Thyroid gland (tissue), 4 donors: ENCODE results near the gene TCP10L. TPM values are rescaled to one million over a fixed set of nuclear protein-coding genes. Genes with fewer than 3 reads are reported as not detected.
A peak's percentile ranks its signal among the peaks of the same experiment; 100 is the strongest.
"Not testable (repeated sequence)": the region's sequence is repeated elsewhere in the genome, so short reads cannot be mapped to it uniquely, and the experiment has no call there.

Experiments
- DNase-seq, 2 donors: peaks; one replicate each; pipeline ENCODE4 v3.0.0-alpha.2; 2019
- H3K27ac ChIP-seq, 3 donors: fragments of 200-600 bp; sonication (generic); 1 replicate in 2 of 3; 2 replicates in 1 of 3; pipeline ENCODE4 v1.5.1; 2016 to 2019; ENCODE audit warnings: mild to moderate bottlenecking in 1 of 3, moderate library complexity in 1 of 3
- H3K27me3 ChIP-seq: fragments of 200-600 bp; sonication (generic); one replicate; pipeline ENCODE4 v1.5.1; 2019
- H3K36me3 ChIP-seq, 2 donors: fragments of 200-600 bp; sonication (generic); one replicate each; pipeline ENCODE4 v1.5.1; 2016 to 2019
- H3K4me1 ChIP-seq, 2 donors: fragments of 200-600 bp; sonication (generic); one replicate each; pipeline ENCODE4 v1.5.1; 2017 to 2019
- H3K4me3 ChIP-seq, 3 donors: fragments of 200-600 bp; sonication (generic); replicated peaks in 1 of 3; 1 replicate in 2 of 3; 2 replicates in 1 of 3; pipeline ENCODE4 v1.5.1; 2016; ENCODE audit warnings: mild to moderate bottlenecking in 1 of 3
- H3K9me3 ChIP-seq: fragments of 200-600 bp; sonication (generic); one replicate; pipeline ENCODE4 v1.5.1; 2017
- POLR2A ChIP-seq, 2 donors: fragments of 450-650 bp; IDR thresholded peaks; one replicate each; pipeline ENCODE4 v1.6.1; 2017; ENCODE audit warnings: antibody characterized with exemption in 2 of 2, mild to moderate bottlenecking in 2 of 2, moderate library complexity in 1 of 2
- WGBS, 2 donors: methylation state at CpG; one replicate each; pipeline ENCODE4 v1.1.5; 2017; 5-methylcytosine and 5-hydroxymethylcytosine counted together
- intact Hi-C: fragments of 100-400 bp; cut with DNase I; formaldehyde crosslinking; loops from one replicate; pipeline ENCODE4 v1.15.1; 2023
- total RNA-seq, 4 donors: library from RNA; depleted of rRNA; stranded (reverse); fragments of >200 nt; gene quantifications; one replicate each; pipeline ENCODE4 v1.2.3, GENCODE V29; 2016
- TF ChIP-seq, protein P1 (sequence below), 6 experiments: fragments of 200-600 bp in 3 of 6; fragments of 450-650 bp in 3 of 6; sonication (generic) in 3 of 6; IDR thresholded peaks; one replicate each; pipeline ENCODE4 v1.5.1; 2016 to 2019; ENCODE audit warnings: antibody characterized with exemption in 6 of 6, mild to moderate bottlenecking in 2 of 6, inconsistent platforms in 1 of 6, moderate library complexity in 1 of 6

The TCP10L gene
- total RNA-seq, 4 donors from 2014 or later = 0.29 to 2.9 (median 0.73) TPM

DNA sequence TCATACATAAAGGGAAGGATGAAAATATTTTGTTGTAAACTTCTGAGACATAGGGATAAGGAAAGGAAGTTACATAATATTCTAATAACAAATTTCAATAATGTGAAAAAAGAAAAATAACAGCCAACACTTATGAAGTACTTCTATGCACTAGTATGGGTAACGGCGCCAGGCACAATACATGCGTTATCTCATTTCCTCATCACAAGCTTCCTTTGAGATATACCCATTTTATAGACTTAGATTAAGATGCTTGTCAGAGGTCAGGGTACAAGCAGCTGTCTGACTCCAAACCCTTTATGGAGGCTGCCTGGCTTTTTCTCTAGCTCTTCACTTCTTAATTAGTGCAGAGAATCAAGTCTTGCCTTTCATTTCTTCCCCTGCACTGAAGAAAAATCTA lies 41.3 kb downstream of the TCP10L start:
- WGBS, 2 donors = 85 to 93% methylated on average over 3 of the region's 3 CpGs
- Histone ChIP-seq H3K4me1 (no peaks in the 10 kb centered on the region), H3K4me3 (no peak overlapping the region), H3K36me3 (no peaks in the 10 kb centered on the region), H3K27me3 (no peaks in the 10 kb centered on the region), H3K9me3 (no peaks in the 10 kb centered on the region), H3K27ac (no peak overlapping the region)
- no peak for DNase-seq
- intact Hi-C loops = no loop called here
- TF ChIP-seq, protein P1, sequence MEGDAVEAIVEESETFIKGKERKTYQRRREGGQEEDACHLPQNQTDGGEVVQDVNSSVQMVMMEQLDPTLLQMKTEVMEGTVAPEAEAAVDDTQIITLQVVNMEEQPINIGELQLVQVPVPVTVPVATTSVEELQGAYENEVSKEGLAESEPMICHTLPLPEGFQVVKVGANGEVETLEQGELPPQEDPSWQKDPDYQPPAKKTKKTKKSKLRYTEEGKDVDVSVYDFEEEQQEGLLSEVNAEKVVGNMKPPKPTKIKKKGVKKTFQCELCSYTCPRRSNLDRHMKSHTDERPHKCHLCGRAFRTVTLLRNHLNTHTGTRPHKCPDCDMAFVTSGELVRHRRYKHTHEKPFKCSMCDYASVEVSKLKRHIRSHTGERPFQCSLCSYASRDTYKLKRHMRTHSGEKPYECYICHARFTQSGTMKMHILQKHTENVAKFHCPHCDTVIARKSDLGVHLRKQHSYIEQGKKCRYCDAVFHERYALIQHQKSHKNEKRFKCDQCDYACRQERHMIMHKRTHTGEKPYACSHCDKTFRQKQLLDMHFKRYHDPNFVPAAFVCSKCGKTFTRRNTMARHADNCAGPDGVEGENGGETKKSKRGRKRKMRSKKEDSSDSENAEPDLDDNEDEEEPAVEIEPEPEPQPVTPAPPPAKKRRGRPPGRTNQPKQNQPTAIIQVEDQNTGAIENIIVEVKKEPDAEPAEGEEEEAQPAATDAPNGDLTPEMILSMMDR (IDR thresholded peaks at IDR 0.05) = no peak
- no peak for TF ChIP-seq POLR2A (IDR thresholded peaks at IDR 0.05)

DNA sequence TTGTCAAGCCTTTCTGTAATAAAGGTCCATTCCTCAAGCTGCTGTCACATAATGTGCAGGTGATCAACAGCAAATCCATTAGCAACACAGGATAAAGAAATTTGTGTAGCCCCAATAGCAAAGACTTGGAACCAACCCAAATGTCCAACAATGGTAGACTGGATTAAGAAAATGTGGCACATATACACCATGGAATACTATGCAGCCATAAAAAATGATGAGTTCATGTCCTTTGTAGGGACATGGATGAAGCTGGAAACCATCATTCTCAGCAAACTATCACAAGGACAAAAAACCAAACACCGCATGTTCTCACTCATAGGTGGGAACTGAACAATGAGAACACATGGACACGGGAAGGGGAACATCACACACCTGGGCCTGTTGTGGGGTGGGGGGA lies 42.3 kb downstream of the TCP10L start:
- H3K27ac ChIP-seq, H3K27me3 ChIP-seq, H3K9me3 ChIP-seq, intact Hi-C loops, H3K4me3 ChIP-seq, H3K4me1 ChIP-seq, DNase-seq, H3K36me3 ChIP-seq: not testable (repeated sequence)
- WGBS, 2 donors = 95 to 96% methylated on average over 2 of the region's 2 CpGs

DNA sequence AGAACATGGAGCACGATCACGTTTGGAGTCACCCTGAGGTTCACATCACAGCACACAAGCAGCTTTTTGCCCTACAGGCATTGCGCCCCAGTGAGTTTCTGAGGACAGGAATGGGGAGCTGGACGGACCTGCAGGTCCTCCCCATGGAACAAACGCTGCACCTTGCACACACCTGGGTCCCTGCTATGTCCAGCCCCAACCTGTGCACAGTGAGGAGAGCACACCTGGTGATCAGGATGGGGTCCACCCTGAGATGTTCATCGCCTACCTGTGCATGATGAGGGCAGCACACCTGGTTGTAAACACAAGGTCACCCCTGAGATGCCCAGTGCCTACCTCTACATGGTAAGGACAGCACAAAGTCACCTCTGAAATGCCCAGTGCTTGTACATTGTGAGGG lies 45.9 kb downstream of the TCP10L start:
- H3K36me3 ChIP-seq = no peaks in the 10 kb centered on the region
- H3K4me3 ChIP-seq = no peak overlapping the region
- WGBS, 2 donors = 75 to 83% methylated on average over 5 to 6 of the region's 6 CpGs
- intact Hi-C loops = no loop called here
- H3K27ac ChIP-seq = no peak overlapping the region
- TF ChIP-seq POLR2A (IDR thresholded peaks at IDR 0.05) = no peak
- TF ChIP-seq, protein P1 (IDR thresholded peaks at IDR 0.05) = no peak
- H3K27me3 ChIP-seq = no peaks in the 10 kb centered on the region
- peaks cover 0 to 7% of the 10 kb centered on the region in 2 donors for H3K4me1 ChIP-seq
- no peaks in the 10 kb centered on the region for H3K9me3 ChIP-seq
- no peak for DNase-seq

DNA sequence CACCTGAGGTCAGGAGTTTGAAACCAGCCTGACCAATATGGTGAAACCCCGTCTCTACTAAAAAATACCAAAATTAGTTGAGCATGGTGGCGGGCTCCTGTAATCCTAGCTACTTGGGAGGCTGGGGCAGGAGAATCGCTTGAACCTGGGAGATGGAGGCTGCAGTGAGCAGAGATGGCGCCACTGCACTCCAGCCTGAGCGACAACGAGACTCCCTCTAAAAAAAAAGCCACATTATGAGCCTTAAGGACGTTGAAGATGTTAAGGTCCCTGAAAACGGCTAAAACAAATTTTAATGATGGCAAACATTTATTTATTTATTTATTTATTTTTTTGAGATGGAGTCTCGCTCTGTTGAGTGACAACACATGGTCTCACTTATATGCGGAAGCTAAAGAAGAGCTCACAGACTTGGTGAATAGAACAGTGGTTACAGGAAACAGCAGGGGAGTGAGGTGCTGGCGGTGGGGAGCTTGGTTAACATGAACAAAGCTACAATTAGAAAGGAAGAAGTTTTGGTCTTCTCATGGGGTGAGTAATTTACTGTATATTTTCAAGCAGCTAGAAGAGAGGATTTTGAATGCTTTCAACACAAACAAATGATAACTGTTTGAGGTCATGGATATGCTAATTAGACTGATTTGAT lies 47.1 kb downstream of the TCP10L start:
- TF ChIP-seq, protein P1 (IDR thresholded peaks at IDR 0.05) = no peak
- no peak for TF ChIP-seq POLR2A (IDR thresholded peaks at IDR 0.05)
- DNase-seq = no peak
- Histone ChIP-seq H3K36me3 (no peaks in the 10 kb centered on the region), H3K27ac (no peak overlapping the region), H3K9me3 (no peaks in the 10 kb centered on the region), H3K4me1 (peaks cover 0 to 7% of the 10 kb centered on the region in 2 donors), H3K27me3 (no peaks in the 10 kb centered on the region), H3K4me3 (no peak overlapping the region)
- WGBS, 2 donors = 86 to 87% methylated on average over 11 of the region's 11 CpGs
- intact Hi-C loops = no loop called here

DNA sequence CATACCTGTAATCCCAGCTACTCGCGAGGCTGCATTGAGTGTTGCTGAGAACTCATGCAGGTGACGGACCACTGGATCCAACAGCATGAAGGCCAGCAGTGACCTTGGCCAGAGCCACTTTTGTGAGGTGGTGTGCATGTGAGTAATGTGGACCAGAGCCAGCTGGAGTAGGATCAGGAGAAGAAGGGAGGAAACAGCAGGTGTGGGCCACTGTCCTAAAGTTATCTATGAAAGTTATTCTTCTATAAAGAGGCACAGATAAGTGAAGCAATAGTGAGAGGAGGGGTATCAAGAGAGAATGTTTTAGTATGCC lies 47.8 kb downstream of the TCP10L start:
- Histone ChIP-seq H3K36me3 (no peaks in the 10 kb centered on the region), H3K4me3 (no peak overlapping the region), H3K4me1 (peaks cover 2 to 12% of the 10 kb centered on the region in 2 donors), H3K27ac (no peak overlapping the region), H3K27me3 (no peaks in the 10 kb centered on the region), H3K9me3 (no peaks in the 10 kb centered on the region)
- TF ChIP-seq, protein P1 (IDR thresholded peaks at IDR 0.05) = no peak
- no peak for TF ChIP-seq POLR2A (IDR thresholded peaks at IDR 0.05)
- intact Hi-C loops = no loop called here
- peak; percentile 69 to 84 for DNase-seq
- 55 to 69% methylated on average over 3 of the region's 3 CpGs for WGBS, 2 donors

DNA sequence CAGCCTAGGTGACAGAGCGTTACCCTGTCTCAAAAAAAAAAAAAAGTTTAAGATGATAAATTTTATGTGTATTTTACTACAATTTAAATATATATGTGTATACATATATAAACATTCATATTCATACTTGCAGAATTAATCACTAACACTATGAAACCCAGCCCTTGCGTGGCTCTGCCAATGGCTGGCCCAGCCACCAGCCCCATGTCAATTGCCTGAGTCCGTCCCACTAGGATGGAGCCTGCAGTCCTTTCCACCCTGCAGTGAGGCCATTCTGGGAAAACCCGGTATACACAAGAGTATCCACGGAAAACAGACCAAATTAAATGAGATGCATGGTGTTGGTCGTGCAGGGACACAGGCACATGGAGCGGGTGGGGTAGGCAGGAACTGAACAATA lies 49.7 kb downstream of the TCP10L start:
- no peak overlapping the region for H3K4me3 ChIP-seq
- no peaks in the 10 kb centered on the region for H3K9me3 ChIP-seq
- WGBS, 2 donors = 96 to 97% methylated on average over 7 of the region's 7 CpGs
- no peak for DNase-seq
- H3K36me3 ChIP-seq = no peaks in the 10 kb centered on the region
- no peaks in the 10 kb centered on the region for H3K27me3 ChIP-seq
- intact Hi-C loops = no loop called here
- no peak overlapping the region for H3K27ac ChIP-seq
- TF ChIP-seq, protein P1 (IDR thresholded peaks at IDR 0.05) = no peak
- TF ChIP-seq POLR2A (IDR thresholded peaks at IDR 0.05) = no peak
- peaks cover 6 to 26% of the 10 kb centered on the region in 2 donors for H3K4me1 ChIP-seq
